ENCODE data around the gene UBE2D2. TPM values are rescaled to one million over a fixed set of nuclear protein-coding genes. Genes with fewer than 3 reads are reported as not detected.

Gene UBE2D2
- total and polyA plus RNA-seq, 2 of the 4 experiments (the other 2 are of a cell fraction) = 26.9 to 35.7 TPM

DNA sequence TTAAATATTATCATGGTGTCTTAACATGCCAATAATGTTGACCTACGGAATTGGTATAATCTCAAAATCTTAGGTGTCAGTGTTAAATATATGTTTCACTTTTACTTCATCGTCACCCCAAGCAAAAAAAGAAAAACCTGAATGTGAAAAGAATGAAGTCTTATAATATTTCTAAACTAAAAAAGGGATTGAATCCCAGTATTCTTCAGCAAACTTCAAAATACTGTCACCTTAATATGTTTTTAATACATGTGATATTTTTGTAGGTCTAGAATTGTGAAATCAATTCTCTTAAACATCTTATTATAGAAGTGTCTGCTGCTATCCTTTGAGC lies 14.1 kb downstream of the UBE2D2 start:
- Histone ChIP-seq H3K4me1 (ENCODE audit: control insufficient read depth, insufficient read depth, low read length) (peaks cover 14% of the 10 kb centered on the region), H3K23ac (ENCODE audit: low read depth, low read length) (no peak overlapping the region), H3K4ac (ENCODE audit: low read depth, low read length) (no peak overlapping the region), H3K4me3 (ENCODE audit: insufficient read depth, low read depth, low read length) (no peak overlapping the region), H3K9me1 (ENCODE audit: insufficient read depth, low read length) (peaks cover 6% of the 10 kb centered on the region; the same call in 1 of the 2 replicates), H2BK20ac (ENCODE audit: low read depth, low read length) (no peak overlapping the region), H3K14ac (replicated peaks; ENCODE audit: low read depth, low read length) (no peak overlapping the region), H2AFZ (replicated peaks; ENCODE audit: low read length, poor library complexity) (no peak overlapping the region), H2AK9ac (replicated peaks; ENCODE audit: low read depth, low read length, poor library complexity) (no peak overlapping the region), H2BK5ac (ENCODE audit: low read depth, low read length, poor library complexity, severe bottlenecking) (no peak overlapping the region), H2BK15ac (ENCODE audit: low read depth, low read length) (no peak overlapping the region), H3K9me3 (ENCODE audit: control insufficient read depth, insufficient read depth, low read length) (no peaks in the 10 kb centered on the region), H4K5ac (ENCODE audit: low read depth, low read length) (no peak overlapping the region), H4K20me1 (ENCODE audit: insufficient read depth, low read length) (peaks cover 85% of the 10 kb centered on the region), H4K8ac (ENCODE audit: low read depth in 2 of 2, low read length in 2 of 2) (no peak overlapping the region), H3K27ac (ENCODE audit: insufficient read depth, low read length) (no peak overlapping the region), H3K56ac (ENCODE audit: extremely low read depth, insufficient read depth, low read length) (no peak overlapping the region), H3K18ac (ENCODE audit: low read depth, low read length) (no peak overlapping the region), H3K9ac (ENCODE audit: low read depth, low read length) (no peak overlapping the region), H3K79me1 (ENCODE audit: low read depth in 1 of 2, low read length in 2 of 2) (peaks cover 3 to 47% of the 10 kb centered on the region in 2 experiments), H3K27me3 (ENCODE audit: control insufficient read depth, insufficient read depth, low read length) (no peaks in the 10 kb centered on the region), H4K91ac (ENCODE audit: insufficient read depth, low read depth, low read length) (no peak overlapping the region), H3K36me3 (ENCODE audit: control insufficient read depth, insufficient read depth, low read length) (peaks cover 5% of the 10 kb centered on the region), H2AK5ac (ENCODE audit: low read depth, low read length) (no peak overlapping the region), H2BK120ac (ENCODE audit: low read depth, low read length) (no peak overlapping the region), H3K4me2 (ENCODE audit: low read depth, low read length) (no peak overlapping the region)
- in situ Hi-C loops (cut with MboI; ENCODE audit: low sequenced_read_pairs) (no loop called here), dilution Hi-C loops (cut with HindIII; ENCODE audit: low sequenced_read_pairs, unreplicated experiment) (no loop called here), intact Hi-C loops (cut with micrococcal nuclease) (loop anchor here (5.0 kb wide), 2 partner anchors 57 to 117 kb away; no protein-coding TSS in a partner anchor)
- WGBS, 2 experiments (ENCODE audit: extremely low coverage in 2 of 2, insufficient read length in 1 of 2) = no CpG with 5 or more reads among the region's 2 CpGs
- BruUV-seq (replicated peaks) = no TSS peak
- ChIA-PET POLR2A (ENCODE audit: unreplicated experiment) (no interaction called here), CTCF (interaction anchor here (0.8 to 1.9 kb wide), 7 partner anchors 11 to 52 kb away, joined by 3 to 14 read pairs (median 6); partner anchors contain the start of gene UBE2D2)
- TF ChIP-seq, protein P1, sequence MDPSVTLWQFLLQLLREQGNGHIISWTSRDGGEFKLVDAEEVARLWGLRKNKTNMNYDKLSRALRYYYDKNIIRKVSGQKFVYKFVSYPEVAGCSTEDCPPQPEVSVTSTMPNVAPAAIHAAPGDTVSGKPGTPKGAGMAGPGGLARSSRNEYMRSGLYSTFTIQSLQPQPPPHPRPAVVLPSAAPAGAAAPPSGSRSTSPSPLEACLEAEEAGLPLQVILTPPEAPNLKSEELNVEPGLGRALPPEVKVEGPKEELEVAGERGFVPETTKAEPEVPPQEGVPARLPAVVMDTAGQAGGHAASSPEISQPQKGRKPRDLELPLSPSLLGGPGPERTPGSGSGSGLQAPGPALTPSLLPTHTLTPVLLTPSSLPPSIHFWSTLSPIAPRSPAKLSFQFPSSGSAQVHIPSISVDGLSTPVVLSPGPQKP (IDR thresholded peaks at IDR 0.05; ENCODE audit: borderline replicate concordance, low read depth, low read length) = no peak
- no peak for TF ChIP-seq BHLHE40 (IDR thresholded peaks at IDR 0.05; ENCODE audit: low read depth, low read length)
- TF ChIP-seq RFX5 (IDR thresholded peaks at IDR 0.05; ENCODE audit: low read depth, low read length) = no peak
- TF ChIP-seq MAFK (IDR thresholded peaks at IDR 0.05; ENCODE audit: low read depth, low read length) = no peak
- DNase-seq (no peak), ATAC-seq (ENCODE audit: low read depth) (no peak)
